T follicular helper cell (primary cell): ENCODE data around the gene ZNF106.

Experiments used
- DNase-seq: peaks from one replicate; pipeline ENCODE4 v3.0.0-alpha.2; 2020; ENCODE audit warnings: low read depth

Gene ZNF106

DNA sequence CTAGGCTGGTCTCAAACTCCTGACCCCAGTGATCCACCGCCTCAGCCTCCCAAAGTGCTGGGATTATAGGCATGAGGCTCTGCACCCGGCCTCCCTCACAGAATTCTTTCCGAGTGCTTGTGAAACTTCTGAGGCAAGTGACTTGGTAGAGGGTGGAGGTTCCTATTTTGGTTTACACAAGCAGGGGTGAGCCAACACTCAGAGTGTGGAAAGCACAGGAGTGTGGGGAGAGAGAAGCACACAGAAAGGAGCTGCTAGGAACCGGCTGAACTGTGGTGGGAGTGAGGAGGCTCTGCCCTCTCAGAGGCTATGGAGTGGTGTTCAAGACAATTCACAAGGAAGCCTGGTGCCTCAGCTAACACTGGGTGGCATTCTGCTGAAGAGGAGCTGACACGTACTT, 123.9 kb downstream of the ZNF106 start:
- no peak for DNase-seq

DNA sequence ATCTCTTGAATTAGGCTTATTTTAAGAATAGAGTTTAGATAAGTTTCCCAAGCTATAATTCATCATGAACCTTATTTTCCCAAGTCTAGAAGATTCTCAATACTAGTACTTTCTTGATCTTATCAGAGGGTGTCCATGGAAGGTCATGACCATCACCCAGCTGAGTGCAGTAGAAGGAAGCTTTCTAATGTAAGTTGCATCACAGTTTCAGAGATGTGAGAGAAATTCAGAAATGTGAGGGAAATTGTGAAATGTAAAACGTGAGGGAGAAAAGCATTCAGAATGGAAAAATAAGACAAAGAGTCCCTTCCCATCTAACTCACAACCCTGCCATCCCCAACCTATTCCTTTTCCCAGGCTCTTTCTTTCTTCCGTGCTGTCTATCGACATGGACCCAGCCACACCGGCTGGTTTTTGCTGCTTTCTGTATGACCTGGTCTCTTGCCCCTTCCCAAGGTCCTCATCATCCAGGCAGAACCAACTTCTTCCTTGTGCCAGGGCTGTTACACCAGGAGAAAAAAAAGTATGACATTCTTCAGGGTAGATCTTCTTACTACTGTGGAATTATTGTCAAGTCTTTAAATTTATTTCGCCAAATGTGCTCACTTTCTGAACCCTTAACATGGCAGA, 124.9 kb downstream of the ZNF106 start:
- no peak for DNase-seq

DNA sequence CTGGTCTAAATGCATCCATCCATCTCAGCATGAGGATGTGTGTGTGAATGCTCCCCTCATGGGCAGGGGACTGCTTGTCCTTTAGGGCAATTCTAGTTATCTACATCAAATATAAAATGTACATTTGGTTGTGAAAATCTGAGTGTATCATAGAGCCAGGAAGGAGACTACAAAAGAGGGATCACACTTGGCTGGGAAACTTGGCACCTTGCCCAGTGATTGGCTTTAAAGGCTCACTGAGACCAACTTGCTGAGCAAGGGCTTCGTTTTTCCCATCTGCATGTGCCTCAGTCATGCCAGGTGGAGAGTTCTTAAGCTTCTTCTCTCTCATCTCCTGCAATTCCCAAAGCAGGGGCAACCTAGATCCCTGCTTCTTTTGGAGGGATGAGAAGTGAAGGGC, 126.4 kb downstream of the ZNF106 start:
- DNase-seq = no peak

DNA sequence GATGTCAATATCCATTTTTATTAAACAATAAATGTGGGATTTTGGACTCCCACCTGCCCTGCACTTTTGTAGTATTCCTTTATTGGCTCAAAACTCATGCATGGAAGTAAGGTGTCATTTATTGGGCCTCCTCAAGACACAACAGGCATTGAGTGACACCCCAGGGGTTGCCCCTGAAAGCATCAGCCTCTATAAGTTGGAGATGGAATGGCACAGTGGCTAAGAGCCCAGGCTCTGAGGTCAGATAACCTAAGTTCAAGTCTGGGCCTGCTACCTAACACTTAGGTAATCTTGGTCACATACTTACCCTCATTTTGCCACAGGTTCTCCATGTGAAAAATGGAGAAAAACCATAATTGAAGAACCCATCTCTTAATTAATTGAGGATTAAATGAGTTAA, 127.0 kb downstream of the ZNF106 start:
- no peak for DNase-seq

DNA sequence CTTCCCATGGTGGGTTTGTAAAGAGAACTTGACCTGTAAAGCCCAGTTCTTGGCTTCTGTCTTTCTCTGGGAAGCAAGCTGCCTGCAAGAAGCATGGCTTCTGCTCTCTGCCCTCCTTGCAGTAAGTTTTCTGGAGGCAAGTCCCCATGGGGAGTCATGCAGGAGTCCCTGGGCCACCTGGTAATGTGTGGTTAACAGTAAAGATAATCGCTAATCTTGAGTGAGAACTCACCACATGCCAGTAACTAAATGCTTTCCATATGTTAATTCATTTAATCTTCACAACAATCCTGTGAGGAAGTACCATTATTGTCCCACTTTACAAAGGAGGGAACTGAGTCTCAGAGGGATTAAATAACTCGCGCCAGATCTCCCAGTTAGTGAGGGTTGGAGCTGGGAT, 127.5 kb downstream of the ZNF106 start:
- no peak for DNase-seq
